IPS DF 6.9 (cell line): ENCODE data around the gene SPIN1.
A peak's percentile ranks its signal among the peaks of the same experiment; 100 is the strongest.
"Not testable (repeated sequence)": the region's sequence is repeated elsewhere in the genome, so short reads cannot be mapped to it uniquely, and the experiment has no call there.

Source experiments
- DNase-seq: peaks from one replicate; pipeline ENCODE4 v3.0.0-alpha.2; 2013; ENCODE audit warnings: low read depth, low spot score
- H3K27ac ChIP-seq: one replicate; pipeline ENCODE4 v1.5.1; 2013; ENCODE audit warnings: low read length, control low read depth
- H3K27me3 ChIP-seq: 2 replicates; pipeline ENCODE4 v1.6.1; 2013; ENCODE audit warnings: mild to moderate bottlenecking, low read length; ENCODE audit not compliant: control insufficient read depth, insufficient read depth
- H3K36me3 ChIP-seq: 2 replicates; pipeline ENCODE4 v1.6.1; 2013; ENCODE audit warnings: low read length; ENCODE audit not compliant: control insufficient read depth, insufficient read depth
- H3K4me1 ChIP-seq: 2 replicates; pipeline ENCODE4 v1.6.1; 2013; ENCODE audit warnings: low read length; ENCODE audit not compliant: control insufficient read depth, insufficient read depth
- H3K4me3 ChIP-seq: 2 replicates; pipeline ENCODE4 v1.5.1; 2013; ENCODE audit warnings: mild to moderate bottlenecking, low read length
- H3K9me3 ChIP-seq: 2 replicates; pipeline ENCODE4 v1.6.1; 2013; ENCODE audit warnings: low read length, inconsistent platforms; ENCODE audit not compliant: control insufficient read depth, insufficient read depth
- WGBS: extraction: QIAGEN DNeasy Blood & Tissue Kit; methylation state at CpG from one replicate; pipeline ENCODE4 v1.1.7; 2013; ENCODE audit warnings: mixed read lengths, missing lambda C conversion rate; ENCODE audit not compliant: insufficient read length, insufficient coverage; 5-methylcytosine and 5-hydroxymethylcytosine counted together

Gene SPIN1

GRCh38 chr9:88364706-88365105 is 23.5 kb upstream of the SPIN1 start:
- H3K27me3 ChIP-seq = no peaks in the 10 kb centered on the region
- no peak overlapping the region for H3K27ac ChIP-seq
- no peak for DNase-seq
- H3K9me3 ChIP-seq = no peaks in the 10 kb centered on the region; the same call in 1 of the 2 replicates
- no peaks in the 10 kb centered on the region for H3K4me1 ChIP-seq
- H3K36me3 ChIP-seq = no peaks in the 10 kb centered on the region
- no peak overlapping the region for H3K4me3 ChIP-seq
- WGBS = no CpG with 5 or more reads among the region's 2 CpGs

GRCh38 chr9:88370346-88370745 is 17.9 kb upstream of the SPIN1 start:
- no peaks in the 10 kb centered on the region for H3K27me3 ChIP-seq
- no peaks in the 10 kb centered on the region for H3K36me3 ChIP-seq
- no peak for DNase-seq
- no peak overlapping the region for H3K27ac ChIP-seq
- H3K4me1 ChIP-seq = no peaks in the 10 kb centered on the region; the same call in 1 of the 2 replicates
- H3K4me3 ChIP-seq = no peak overlapping the region
- no peaks in the 10 kb centered on the region; the same call in 1 of the 2 replicates for H3K9me3 ChIP-seq

- Histone ChIP-seq H3K4me3 (no peak overlapping the region), H3K36me3 (no peaks in the 10 kb centered on the region), H3K9me3 (no peaks in the 10 kb centered on the region; the same call in 1 of the 2 replicates), H3K27me3 (no peaks in the 10 kb centered on the region), H3K4me1 (no peaks in the 10 kb centered on the region; the same call in 1 of the 2 replicates), H3K27ac (no peak overlapping the region)
- DNase-seq = no peak
- no CpG with 5 or more reads among the region's 2 CpGs for WGBS
These were observed 16.1 kb upstream of the SPIN1 start for GRCh38 chr9:88372103-88372654.

GRCh38 chr9:88373045-88373444 is 15.2 kb upstream of the SPIN1 start:
- no peaks in the 10 kb centered on the region; the same call in none of the 2 replicates for H3K4me1 ChIP-seq
- DNase-seq = no peak
- no peaks in the 10 kb centered on the region; the same call in 1 of the 2 replicates for H3K9me3 ChIP-seq
- WGBS = no CpG with 5 or more reads among the region's 5 CpGs
- no peaks in the 10 kb centered on the region for H3K27me3 ChIP-seq
- no peaks in the 10 kb centered on the region for H3K36me3 ChIP-seq
- H3K4me3 ChIP-seq = no peak overlapping the region
- H3K27ac ChIP-seq = no peak overlapping the region

GRCh38 chr9:88378317-88378716 is 9.9 kb upstream of the SPIN1 start:
- Histone ChIP-seq H3K4me1 (peaks cover 3% of the 10 kb centered on the region; the same call in 1 of the 2 replicates), H3K4me3 (no peak overlapping the region), H3K36me3 (no peaks in the 10 kb centered on the region), H3K27me3 (no peaks in the 10 kb centered on the region), H3K27ac (no peak overlapping the region), H3K9me3 (no peaks in the 10 kb centered on the region)
- WGBS = no CpG with 5 or more reads among the region's 2 CpGs
- DNase-seq = no peak

GRCh38 chr9:88379352-88379751 is 8.9 kb upstream of the SPIN1 start:
- Histone ChIP-seq H3K27me3 (no peaks in the 10 kb centered on the region), H3K27ac (peak overlapping the region; percentile 31), H3K36me3 (no peaks in the 10 kb centered on the region), H3K4me1 (peaks cover 3% of the 10 kb centered on the region; the same call in 1 of the 2 replicates), H3K4me3 (no peak overlapping the region), H3K9me3 (no peaks in the 10 kb centered on the region)
- DNase-seq = no peak
- WGBS = no CpG with 5 or more reads among the region's 3 CpGs

GRCh38 chr9:88380118-88380517 is 8.1 kb upstream of the SPIN1 start:
- no peak overlapping the region for H3K4me3 ChIP-seq
- no peaks in the 10 kb centered on the region for H3K36me3 ChIP-seq
- H3K27ac ChIP-seq = no peak overlapping the region

GRCh38 chr9:88381322-88381721 is 6.9 kb upstream of the SPIN1 start:
- H3K4me3 ChIP-seq, DNase-seq, H3K9me3 ChIP-seq, H3K27ac ChIP-seq, H3K4me1 ChIP-seq, H3K36me3 ChIP-seq, H3K27me3 ChIP-seq: not testable (repeated sequence)
- WGBS = 100% methylated on average over 3 of the region's 10 CpGs

More at GRCh38 chr9:88380118-88380517, 8.1 kb upstream of the SPIN1 start:
- no peaks in the 10 kb centered on the region for H3K27me3 ChIP-seq
- WGBS = no CpG with 5 or more reads among the region's 1 CpG
- no peak for DNase-seq
- peaks cover 3% of the 10 kb centered on the region; the same call in 1 of the 2 replicates for H3K4me1 ChIP-seq
- H3K9me3 ChIP-seq = no peaks in the 10 kb centered on the region

- DNase-seq = no peak
- H3K36me3 ChIP-seq = no peaks in the 10 kb centered on the region
- no CpG with 5 or more reads among the region's 3 CpGs for WGBS
These were observed 5.1 kb upstream of the SPIN1 start for GRCh38 chr9:88383176-88383575.

GRCh38 chr9:88386137-88386536 is 2.1 kb upstream of the SPIN1 start:
- H3K4me3 ChIP-seq, H3K9me3 ChIP-seq, H3K36me3 ChIP-seq, H3K27ac ChIP-seq, DNase-seq, H3K27me3 ChIP-seq, H3K4me1 ChIP-seq: not testable (repeated sequence)
- WGBS = no CpG with 5 or more reads among the region's 4 CpGs

More at GRCh38 chr9:88383176-88383575, 5.1 kb upstream of the SPIN1 start:
- 0 out of 2 replicates have a peak, but pooled peaks cover 3% of the 10 kb centered on the region for H3K4me1 ChIP-seq
- H3K9me3 ChIP-seq = no peaks in the 10 kb centered on the region
- no peaks in the 10 kb centered on the region for H3K27me3 ChIP-seq
- H3K4me3 ChIP-seq = no peak overlapping the region
- no peak overlapping the region for H3K27ac ChIP-seq

- DNase-seq = no peak
- Histone ChIP-seq H3K36me3 (no peaks in the 10 kb centered on the region), H3K27ac (peak overlapping the region; percentile 34), H3K27me3 (no peaks in the 10 kb centered on the region), H3K4me3 (peak overlapping the region; percentile 68), H3K9me3 (no peaks in the 10 kb centered on the region), H3K4me1 (peaks cover 2% of the 10 kb centered on the region; the same call in 1 of the 2 replicates)
- no CpG with 5 or more reads among the region's 14 CpGs for WGBS
These were observed 1.1 kb upstream of the SPIN1 start for GRCh38 chr9:88387036-88387551.
